NCI-H345 (cell line): ENCODE results near the gene ZFTA.
A peak's percentile ranks its signal among the peaks of the same experiment; 100 is the strongest.
"Not testable (repeated sequence)": the region's sequence is repeated elsewhere in the genome, so short reads cannot be mapped to it uniquely, and the experiment has no call there.

Source experiments
- DNase-seq: peaks from one replicate; lab custom pipeline; 2025; lab: John Stamatoyannopoulos, UW

ZFTA gene

DNA sequence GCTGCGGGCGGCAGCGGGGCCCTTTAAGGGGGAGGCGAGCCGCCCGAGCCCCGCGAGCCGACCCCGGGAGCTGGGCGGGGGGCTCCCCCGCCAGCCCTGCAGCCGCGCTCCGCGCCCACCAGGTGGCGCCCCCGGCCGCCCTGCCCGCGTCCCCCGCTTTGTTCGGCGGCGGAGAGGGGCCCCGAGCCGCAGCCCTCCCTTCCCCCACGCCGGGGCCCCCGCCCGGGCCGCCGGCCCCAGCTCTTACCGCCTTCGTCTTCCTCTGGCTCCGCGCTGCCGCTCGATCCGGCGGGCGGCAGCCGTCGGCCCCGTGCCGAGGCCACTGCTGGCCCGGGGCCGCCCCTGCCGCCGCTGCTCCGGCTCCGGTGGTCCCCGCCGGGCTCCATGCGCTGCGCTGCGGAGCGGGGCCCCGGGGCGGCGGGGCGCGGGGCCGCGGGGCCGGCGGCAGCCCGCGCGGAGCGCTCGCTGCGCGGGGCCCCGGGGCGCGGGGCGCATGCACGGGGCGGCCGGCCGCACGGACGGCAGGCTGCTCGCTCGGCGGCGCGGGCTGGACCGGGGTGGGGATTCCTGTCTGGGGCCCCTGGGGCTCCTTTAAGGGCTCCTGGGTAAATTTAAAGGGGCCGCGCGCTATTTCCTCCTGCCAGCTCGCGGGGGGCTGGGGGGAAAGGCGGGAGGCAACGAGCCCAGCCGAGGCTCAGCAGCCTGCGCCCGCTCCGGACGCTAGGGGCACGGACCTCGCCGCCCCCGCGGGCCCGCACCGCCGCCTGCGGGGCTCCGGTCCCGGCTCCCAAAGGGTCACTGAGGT lies at the start of gene ZFTA:
Gene ZFTA (minus strand): TSS at position 539 of the 805 bp plus-strand sequence. CDS start 153 bp downstream, at position 386.
- peak; percentile 63 for DNase-seq

DNA sequence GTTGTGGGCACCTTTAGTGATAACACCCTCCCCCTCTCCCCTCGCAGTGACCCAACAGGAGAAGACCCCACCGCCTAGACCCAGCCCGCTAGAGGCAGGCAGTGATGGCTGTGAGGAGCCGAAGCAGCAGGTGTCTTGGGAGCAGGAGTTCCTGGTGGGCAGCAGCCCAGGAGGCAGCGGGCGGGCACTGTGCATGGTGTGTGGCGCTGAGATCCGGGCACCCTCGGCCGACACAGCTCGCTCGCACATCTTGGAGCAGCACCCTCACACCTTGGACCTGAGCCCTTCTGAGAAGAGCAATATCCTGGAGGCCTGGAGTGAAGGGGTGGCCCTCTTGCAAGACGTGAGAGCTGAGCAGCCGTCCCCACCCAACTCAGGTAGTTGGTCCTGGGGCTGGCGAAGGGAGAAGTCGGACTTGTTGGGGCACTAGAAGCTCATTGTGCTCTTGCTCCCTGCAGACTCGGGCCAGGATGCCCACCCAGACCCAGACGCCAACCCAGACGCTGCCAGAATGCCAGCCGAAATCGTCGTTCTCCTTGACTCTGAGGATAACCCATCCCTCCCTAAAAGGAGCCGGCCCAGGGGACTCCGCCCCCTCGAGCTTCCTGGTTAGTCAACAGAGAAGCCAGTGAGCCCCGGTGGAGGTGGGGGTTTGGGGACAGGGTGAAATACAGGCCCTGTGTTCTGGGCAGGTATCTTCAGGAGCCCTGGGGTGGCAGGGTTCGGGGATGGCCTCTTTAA lies 49.4 kb upstream of the ZFTA start:
- DNase-seq: no peak

DNA sequence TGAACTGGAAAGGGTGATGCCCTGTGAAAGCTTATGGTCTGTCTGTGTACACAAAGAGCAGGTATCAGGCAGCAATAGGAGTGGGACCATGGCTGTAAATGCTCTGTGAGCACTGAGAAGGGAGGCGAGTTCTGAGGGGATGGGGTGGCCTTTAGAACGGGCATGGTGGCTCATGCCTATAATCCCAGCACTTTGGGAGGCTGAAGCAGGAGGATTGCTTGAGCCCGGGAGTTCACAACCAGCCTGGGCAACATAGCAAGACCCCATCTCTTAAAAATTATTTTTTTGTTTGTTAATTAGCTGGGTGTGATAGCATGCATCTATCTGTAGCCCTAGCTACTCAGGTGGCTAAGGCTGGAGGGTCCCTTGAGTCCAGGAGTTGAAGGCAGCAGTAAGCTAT lies 48.2 kb upstream of the ZFTA start:
- DNase-seq: no peak

DNA sequence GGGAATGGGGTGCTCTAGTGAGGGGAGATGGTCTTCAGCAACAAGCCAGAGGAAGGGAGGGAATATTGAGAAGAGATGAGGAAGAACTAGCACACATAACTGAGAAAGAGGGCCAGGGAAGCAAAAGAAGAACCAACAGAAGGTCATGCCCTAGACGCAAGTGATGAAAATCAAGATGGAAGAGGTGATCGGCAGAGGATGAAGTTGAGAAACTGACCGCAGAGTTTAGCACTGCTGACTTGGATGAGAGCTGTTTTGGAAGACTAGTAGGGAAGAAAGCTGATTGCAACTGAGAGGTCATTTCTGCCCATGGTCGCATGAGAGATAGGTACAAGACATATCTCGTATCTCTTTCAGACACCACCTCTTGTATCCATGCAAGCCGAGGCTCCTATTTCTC lies 47.6 kb upstream of the ZFTA start:
- DNase-seq: no peak

DNA sequence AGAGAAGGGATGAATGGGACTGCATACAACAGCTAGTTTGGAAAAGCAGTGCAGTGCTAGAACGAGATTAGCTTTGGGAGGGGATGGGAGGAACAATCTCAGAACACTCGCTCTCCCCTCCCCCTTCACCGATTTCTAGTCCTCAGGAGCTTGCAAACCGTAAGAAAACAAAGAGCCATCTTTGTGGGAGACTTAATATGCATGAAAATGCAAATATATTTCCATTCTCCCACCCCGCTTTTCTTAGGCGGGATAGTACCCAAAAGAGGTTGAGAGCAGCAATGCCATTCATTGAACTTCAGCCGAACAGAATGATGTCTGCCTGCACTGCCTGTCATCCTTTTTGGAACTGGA lies 45.8 kb upstream of the ZFTA start:
- DNase-seq: peak; percentile 27

DNA sequence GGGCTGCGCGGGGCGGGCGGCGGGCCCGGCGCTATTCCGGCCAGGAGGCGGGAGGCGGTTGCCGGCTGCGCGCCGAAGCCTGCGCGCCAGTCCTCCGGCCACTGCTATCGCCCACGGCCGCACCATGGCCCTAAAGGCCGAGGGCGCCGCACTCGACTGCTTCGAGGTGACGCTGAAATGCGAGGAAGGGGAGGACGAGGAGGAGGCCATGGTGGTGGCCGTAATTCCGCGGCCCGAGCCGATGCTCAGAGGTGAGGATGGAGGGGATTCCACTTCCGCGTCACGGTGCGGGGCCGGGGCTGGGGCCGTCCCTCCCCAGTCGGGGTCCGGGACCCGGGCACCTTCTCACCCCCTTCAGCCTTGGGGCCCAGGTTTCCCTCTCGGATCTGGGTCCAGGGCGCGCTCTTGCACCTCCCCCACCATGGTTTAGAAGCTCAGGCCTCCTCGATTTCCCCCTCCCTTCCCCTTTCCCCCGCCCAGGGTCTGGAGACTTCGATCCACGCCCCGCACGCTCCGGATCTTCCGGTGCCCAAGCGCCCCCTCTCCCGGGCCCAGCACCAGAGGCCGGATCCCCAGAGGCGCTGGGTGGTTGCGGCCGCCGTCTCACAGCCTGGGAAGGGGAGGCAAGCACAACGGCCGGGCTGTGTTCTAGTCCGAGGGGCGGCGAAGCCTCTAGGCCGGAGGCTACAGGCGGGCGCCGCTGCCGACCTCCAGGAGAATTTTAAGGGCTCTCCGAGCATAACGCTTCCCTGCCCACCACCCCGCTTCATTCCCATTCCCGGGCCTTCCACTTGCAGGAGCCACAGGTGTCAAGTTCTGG lies 45.2 kb upstream of the ZFTA start:
- DNase-seq: peak; percentile 56

DNA sequence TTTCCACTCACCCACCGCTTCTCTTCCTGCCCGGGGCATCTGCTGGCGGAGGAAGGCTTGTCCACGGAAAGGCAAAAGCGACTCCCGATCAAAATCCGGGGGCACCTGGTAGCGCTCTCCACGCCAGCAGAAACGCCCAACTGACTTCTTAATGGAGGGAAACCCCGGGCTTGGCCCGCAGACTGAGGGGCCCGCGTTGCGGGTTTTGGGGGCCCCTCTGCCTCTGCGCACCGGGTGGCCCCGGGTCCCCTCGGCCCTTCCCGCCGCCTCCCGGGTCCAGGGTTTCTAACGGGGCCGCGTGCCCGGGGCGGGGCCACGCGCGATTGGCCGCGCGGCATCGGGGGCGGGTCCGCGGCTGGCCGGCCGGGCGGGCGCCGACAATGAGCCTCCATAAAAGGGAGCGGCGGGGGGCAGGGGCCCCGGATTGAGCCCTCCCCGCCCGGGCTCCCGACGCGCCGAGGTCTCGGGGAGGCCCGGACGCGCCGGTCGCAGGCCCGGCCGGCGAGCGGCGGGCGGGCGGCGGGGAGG lies 44.5 kb upstream of the ZFTA start, which contains the start of gene SPINDOC:
Gene SPINDOC (plus strand): TSS at position 422 of the 528 bp plus-strand sequence. CDS start 231 bp downstream, outside the sequence.
- DNase-seq: peak; percentile 84

DNA sequence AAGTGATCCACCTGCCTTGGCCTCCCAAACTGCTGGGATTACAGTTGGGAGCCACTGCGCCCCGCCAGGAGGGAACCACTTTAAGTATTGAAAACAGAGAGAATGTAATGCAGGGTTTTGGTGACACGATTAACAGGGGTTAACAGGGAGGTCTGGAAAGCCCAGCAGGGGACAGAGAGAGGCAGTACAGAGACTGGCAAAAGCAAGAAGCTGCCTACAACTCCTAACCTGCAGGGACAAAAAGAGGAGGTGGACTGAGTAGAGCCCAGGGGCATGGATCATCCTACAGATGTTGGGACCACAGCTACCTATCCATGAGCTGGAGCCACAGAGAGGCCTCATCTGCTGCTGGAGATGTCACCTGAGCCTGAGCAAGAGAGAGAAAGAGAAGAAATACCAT lies 42.9 kb upstream of the ZFTA start:
- no peak for DNase-seq

DNA sequence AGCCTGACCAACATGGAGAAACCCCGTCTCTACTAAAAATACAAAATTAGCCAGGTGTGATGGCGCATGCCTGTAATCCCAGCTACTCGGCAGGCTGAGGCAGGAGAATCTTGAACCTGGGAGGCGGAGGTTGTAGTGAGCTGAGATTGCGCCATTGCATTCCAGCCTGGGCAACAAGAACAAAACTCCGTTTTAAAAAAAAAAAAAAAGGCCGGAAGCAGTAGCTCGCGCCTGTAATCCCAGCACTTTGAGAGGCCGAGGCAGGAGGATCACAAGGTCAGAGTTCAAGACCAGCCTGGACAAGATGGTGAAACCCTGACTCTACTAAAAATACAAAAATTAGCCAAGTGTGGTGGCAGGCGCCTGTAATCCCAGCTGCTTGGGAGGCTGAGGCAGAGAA lies 41.8 kb upstream of the ZFTA start:
- not testable (repeated sequence) for DNase-seq

DNA sequence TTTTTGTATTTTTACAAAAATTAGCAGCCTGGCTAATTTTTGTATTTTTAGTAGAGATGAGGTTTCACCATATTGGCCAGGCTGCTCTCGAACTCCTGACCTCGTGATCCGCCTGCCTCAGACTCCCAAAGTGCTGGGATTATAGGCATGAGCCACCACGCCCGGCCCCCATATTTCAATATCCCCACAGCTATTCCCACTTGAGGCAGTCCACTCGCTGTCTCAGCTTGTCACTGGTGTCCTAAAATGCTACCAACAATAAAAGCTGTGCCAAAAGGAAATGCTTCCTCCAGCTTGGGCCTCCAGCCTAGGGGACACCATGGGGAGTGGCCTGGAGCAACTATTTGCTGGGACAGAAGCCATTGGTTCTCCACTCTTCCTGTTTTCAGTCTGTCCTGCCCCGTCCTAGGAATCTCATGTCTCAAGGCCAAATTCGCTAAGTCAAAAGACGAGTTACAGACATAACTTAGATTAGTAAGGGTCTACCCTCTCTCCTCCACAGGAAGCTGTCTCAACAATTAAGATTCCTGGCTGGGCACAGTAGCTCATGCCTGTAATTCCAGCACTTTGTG lies 37.4 kb upstream of the ZFTA start:
- DNase-seq: no peak

DNA sequence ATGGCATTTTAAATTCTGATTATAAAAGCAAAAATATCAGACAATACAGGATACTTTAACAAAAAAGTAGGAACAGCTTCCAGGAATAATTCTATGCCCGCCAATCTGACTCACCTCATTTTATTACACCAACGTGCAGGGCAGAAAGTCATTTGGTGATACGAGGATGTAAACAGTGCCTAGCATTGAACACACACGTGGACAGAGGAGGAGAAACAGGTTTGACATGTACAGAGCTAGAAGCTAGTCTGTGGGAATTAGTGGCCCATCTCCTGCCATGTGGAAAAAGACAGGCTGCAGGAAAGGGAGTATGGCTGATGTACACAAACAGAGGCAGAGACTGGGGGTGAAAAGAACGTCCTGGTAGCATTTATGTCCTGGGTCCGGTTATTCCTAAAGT lies 35.7 kb upstream of the ZFTA start:
- no peak for DNase-seq

DNA sequence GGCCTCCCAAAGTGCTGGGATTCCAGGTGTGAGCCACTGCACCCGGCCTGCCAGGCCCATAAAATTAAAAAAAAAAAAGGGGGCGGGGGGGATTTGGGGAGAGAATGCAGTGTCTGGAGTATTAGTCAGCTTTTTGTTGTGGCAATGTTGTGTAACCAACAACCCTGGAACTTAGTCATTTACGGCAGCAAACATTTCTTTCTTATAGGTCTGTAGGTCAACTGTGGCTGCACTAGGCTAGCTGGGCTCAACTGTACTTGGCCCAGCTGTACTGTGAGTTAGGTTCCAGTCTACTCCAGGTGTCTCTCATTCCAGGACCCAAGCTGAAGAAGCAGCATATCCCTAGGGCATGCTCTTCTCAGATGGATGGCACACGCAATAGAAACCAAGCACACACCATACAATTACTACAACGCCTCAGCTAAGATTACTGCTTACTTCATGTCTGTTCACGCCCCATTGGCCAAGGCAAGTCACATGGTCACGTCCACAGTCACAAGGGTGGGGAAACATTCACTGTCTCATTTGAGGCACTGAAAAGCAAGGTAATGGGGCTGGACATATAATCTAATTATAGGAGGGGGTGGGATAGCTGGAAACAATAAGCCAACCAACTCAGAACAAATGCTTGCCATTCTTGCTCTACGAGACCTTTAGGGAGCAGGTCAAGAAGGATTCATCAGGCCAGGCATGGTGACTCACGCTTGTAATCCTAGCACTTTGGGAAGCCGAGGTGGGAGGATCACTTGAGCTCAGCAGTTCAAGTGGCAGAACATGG lies 34.3 kb upstream of the ZFTA start:
- no peak for DNase-seq

DNA sequence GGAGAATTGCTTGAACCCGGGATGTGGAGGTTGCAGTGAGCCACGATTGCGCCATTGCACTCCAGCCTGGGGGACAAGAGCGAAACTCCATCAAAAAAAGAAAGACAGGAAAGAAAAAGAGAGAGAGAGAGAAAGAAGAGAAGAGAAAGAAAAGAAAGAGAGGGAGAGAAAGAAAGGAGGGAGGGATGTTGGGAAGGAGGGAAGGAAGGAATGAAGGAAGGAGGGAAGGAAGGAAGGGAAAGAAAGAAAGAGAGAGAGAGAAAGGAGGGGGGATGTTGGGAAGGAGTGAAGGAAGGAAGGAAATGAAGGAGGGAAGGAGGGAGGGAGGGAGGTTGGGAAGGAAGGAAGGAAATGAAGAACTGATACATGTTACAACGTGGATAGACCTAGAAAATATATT lies 32.3 kb upstream of the ZFTA start:
- no peak for DNase-seq

DNA sequence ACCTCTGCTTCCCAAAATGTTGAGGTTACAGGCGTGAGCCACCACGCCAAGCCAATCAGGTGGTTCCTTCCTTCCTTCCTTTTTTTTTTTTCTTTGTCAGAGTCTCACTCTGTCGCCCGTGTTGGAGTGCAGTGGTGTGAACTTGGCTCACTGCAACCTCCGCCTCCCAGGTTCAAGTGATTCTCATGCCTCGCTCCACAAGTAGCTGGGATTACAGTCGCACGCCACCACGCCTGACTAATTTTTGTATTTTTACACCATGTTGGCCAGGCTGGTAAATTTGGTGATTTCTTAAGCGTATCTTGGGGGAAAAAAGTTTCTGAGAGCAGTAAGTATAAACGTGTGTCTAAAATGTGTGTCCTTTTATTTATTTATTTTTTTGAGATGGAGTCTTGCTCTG lies 26.5 kb upstream of the ZFTA start:
- no peak for DNase-seq

DNA sequence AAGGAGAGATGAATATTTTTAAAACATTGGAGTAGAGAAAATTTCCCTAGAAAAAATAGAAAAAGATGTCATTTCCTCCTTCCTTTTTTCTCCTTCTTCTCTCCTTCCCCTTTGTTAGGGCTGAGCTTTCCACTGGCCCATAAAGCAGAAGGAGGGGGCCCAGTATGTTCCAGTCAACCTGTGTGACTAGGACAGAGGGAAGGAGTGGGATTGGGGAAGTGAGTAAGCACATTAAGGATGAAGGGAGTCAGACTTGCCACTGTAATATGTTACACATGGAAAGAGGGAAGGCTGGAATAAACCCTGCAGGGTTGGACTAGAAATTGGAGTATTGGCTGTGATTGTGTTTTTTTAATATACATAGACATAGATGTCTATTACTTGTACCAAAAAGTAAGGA lies 24.6 kb upstream of the ZFTA start:
- DNase-seq: no peak

DNA sequence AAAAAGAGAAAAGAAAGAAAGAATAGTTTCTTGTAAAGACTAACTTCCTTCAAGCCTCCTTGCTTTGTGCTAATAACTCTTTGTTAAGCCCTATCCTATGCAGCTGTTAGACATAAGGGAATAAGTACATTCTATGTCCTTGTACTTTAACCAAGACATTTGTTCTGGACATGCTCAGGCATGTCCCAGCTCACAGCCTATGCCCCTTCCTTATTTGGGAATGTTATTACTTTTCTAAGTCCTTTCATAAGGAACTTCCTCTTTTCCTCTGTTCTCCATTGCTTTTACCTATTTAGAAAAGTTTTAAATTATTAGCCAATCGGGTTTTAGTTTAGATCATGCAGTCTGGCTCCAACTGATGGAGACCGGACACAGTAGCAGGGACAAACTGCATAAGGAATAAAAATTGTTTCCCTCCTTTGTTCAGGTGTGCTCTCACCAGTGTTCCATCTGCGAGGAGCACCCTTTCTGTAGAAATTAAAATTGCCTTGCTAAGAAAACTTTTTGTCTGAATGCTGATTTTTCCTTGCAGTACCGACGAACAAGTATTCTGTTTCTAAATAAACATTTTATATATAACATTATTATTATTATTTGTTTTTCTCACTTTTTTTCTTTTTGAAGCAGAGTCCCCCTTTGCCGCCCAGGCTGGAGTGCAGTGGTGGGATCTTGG lies 23.1 kb upstream of the ZFTA start:
- DNase-seq: no peak

DNA sequence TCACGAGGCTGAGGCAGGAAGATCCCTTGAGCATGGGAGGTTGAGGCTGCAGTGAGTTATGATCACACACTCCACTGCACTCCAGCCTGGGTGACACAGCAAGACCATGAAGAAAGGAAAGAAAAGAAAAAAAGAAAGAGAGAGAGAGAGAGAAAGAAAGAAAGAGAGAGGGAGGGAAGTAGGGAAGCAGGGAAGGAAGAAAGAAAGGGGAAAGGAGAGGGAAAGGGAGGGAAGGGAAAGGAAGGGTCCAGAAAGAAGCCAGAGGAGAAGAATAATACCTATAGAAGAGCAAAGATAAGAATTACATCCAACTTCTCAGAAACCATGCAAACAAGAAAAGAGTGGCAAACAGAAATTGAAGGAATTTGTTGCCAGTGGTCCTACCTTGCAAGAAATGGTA lies 17.2 kb upstream of the ZFTA start:
- no peak for DNase-seq

DNA sequence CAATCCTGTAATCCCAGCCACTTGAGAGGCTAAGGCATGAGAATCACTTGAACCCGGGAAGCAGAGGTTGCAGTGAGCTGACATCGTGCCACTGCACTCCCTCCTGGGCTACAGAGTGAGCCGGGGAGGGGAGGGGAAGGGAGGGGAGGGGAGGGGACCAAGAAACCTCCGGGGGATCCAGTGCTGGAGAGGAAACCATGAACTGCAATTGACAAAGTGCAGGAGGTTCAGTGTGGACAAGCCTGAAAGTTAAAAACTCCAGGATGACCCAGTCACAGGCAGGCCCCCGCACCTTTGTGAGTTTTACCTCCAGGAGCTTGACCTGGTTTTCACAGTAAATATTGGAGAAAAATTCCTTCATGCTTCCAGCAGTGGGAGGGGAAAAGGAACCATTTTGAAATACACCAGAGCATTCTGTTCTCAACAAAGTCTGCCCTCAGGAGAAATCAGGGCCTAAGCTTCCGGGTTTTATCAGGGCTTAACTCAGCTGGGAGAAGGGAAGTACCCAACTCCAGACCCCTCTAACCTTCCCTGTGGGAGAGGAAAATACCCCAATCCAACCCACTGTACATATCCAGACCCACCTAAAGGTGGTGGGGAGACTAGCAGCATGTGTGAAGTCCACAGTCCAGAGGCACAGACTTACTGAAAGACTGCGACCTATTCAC lies 15.5 kb upstream of the ZFTA start:
- DNase-seq: no peak

DNA sequence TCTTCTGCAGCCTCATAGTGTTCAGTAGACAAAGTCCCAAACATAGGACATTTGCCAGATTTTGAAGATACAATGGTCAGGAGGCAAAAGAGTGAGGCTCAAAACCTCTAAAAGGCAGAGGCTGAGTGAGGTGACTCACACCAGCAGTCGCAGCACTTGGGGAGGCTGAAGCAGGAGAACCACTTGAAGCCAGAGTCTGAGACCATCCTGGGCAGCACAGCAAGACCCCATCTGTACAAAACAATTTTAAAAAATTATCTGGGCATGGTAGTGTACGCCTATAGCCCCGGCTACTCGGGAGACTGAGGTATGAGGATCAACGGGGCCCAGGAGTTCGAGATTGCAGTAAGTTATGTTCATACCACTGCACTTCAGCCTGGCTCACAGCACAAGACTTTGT lies 14.2 kb upstream of the ZFTA start:
- no peak for DNase-seq

DNA sequence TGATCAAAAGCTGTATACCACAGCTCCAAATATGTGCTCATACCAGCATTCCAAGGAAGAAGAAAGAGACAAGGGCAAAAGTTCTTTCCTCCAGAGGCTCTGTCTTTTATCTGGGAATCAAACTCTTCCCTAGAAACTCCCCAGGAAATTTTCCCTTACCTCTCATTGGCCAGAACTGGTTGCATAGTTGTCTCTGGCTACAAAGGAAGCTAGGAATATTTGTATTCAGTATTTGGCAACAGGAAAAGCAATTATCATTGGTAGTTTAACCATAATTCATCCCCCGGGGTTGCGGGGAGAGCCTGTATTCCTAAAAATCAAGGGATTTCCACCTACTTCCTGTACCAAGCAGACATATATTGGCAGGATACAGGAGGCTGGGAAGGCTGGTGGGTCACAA lies 10.5 kb upstream of the ZFTA start:
- no peak for DNase-seq
